ENCODE measurements around the gene RUNX2.

DNA sequence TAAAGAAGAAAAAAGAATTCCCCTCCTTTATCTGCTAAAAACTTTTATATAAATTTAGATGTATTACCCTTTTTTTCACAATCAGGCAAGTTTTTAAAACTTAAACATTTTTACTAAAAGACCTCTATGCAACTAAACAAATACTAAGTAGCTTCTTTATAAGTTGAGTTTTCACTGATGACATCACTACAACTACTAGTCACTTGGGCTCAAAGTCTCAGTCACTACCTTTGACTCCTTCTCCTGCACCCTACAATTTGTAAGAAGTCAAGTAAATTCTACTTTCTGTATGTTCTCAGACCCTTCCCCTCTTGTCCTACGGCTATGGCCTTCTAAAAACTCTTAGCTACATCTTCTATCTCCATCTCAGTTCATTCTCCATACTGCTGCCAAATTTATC lies 38.4 kb downstream of the RUNX2 start:
- TF ChIP-seq TAF1 (IDR thresholded peaks at IDR 0.05; ENCODE audit: borderline replicate concordance, low read depth, low read length): no peak
- TF ChIP-seq POLR2A (IDR thresholded peaks at IDR 0.05; ENCODE audit: low read depth, low read length): no peak
- no peak for TF ChIP-seq POLR2AphosphoS5 (IDR thresholded peaks at IDR 0.05; ENCODE audit: low read depth, low read length)
